Epithelial cell of umbilical artery (primary cell): ENCODE results near the gene POPDC2. TPM values are rescaled to one million over a fixed set of nuclear protein-coding genes. Genes with fewer than 3 reads are reported as not detected.

ENCODE experiments used
- total RNA-seq: library from RNA; depleted of rRNA; stranded (reverse); fragments of >200 nt; gene quantifications from 2 replicates; pipeline ENCODE4 v1.2.3, GENCODE V29; 2014

Gene POPDC2, protein sequence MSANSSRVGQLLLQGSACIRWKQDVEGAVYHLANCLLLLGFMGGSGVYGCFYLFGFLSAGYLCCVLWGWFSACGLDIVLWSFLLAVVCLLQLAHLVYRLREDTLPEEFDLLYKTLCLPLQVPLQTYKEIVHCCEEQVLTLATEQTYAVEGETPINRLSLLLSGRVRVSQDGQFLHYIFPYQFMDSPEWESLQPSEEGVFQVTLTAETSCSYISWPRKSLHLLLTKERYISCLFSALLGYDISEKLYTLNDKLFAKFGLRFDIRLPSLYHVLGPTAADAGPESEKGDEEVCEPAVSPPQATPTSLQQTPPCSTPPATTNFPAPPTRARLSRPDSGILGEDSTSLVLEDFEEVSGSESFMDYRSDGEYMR
- total RNA-seq: 0.65 TPM in 1 of 2 replicates, not detected in the other

DNA sequence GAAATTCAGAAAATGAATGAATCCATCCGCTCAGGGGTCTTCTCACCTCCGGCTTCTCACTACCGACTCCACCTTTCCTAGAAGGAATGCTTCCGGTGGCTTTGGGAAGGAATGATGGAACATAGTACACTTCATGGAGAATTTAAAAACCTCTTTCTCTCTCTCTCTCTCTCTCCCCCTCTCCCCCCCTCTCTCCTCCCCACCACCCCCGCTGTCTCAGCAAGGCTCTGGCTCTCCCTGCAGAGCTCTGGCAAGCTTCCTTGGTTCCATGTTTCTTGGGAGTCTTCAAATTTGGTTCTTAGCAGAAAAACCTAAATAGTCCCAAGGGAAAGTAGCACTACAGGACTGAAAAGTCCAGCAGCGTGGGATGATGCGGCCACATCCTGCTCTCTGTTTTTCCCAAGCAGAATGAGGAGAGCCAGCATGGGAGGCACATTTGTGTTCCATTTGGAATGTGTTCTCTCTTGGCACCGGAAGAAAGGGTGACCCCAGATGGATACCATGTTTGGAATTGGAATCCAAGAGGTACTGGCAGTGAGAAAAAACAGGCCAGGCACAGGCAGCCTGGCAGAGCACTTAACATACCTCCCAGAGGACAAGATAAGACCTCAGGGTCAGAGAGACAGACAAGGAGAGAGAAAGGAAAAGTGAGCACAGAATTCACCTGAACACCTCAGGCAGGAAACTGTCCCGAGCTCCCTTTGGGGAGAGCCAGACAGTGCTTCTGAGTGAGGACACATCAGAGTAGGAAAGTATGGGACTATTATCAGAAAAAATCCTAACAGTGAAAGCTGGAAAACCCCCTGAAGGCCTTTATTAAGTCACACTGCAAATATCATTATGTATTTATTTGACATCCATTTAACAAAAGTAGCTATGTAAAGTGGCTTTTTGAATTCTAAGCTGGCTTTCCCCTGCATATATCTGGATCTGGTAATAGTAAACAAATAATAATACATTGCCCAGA, at the start of gene POPDC2:
TSS of gene POPDC2 (minus strand) at position 116 of the 967 bp plus-strand sequence. CDS start 166 bp downstream, outside the sequence.

GRCh38 chr3:119702530-119703527, 42.4 kb upstream of the POPDC2 start, which contains the start of gene CFAP91:
Gene CFAP91, plus strand, starts transcription at chr3:119703022. Its CDS starts 77 bp downstream, at chr3:119703099.

DNA sequence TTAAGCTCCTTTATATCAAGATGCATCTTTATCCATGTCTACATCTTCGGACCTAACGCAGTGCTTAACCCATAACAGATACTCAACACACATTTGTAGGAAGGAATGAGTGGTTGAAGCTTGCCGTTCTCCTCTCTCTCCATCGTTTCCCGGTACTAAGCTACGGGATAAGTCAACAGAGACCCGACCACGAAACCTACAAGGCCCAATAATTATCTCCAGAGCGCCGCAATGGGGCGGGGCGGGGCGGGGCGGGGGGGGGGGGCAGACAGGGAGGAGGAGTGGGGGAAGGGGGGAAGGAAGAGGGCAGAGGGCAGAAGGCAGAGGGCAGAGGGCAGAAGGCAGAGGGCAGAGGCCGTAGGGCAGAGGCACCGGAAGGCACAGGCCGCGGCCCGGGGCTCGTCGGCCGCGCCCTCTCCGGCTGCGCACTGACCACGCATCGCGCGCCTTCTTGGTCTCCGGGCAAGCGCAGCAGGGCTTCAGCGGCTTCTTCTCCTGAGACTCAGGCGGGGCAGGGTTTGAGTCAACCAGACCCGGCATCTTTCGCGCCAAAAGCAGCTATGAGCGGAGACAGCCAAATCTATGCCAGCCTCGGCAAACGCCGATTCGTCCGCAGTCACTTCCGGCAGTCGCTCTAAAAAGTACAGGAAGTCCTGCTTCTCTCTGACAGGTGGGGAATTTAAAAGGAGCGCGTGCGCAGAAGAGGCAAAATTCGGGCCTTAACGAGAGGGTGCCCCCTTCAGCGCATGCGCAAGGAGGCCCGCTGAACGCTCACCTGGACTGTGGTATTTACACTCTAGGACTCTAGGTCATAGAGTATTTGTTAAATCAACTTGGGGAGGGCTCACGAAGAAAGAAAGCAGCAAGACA, 16.6 kb upstream of the POPDC2 start, which contains the start of gene COX17:
TSS of gene COX17 (minus strand) at position 636 of the 870 bp plus-strand sequence. CDS start at position 540, 96 bp downstream.

GRCh38 chr3:119597548-119598288, 62.7 kb downstream of the POPDC2 start, which contains the start of gene PLA1A:
Gene PLA1A, plus strand, starts transcription at chr3:119597885. Its CDS starts 29 bp downstream, at chr3:119597914.

Other genes starting within 250 kb of the POPDC2 start
- 26.6 and 59.7 TPM in 2 replicates for gene TMEM39A, start 197.0 kb downstream of the POPDC2 start, total RNA-seq
- 15.9 and 42.6 TPM in 2 replicates for gene POGLUT1, start 191.6 kb downstream of the POPDC2 start, total RNA-seq
- gene TIMMDC1, start 162.0 kb downstream of the POPDC2 start, total RNA-seq: 57.3 and 57.5 TPM in 2 replicates
- gene CD80, start 101.0 kb downstream of the POPDC2 start, total RNA-seq: not detected in 2 replicates
- 5.2 and 7.1 TPM in 2 replicates for gene ADPRH, start 81.1 kb downstream of the POPDC2 start, total RNA-seq
- gene PLA1A, start 62.7 kb downstream of the POPDC2 start, total RNA-seq: 0.65 and 1.1 TPM in 2 replicates
- gene COX17, start 16.8 kb upstream of the POPDC2 start, total RNA-seq: 6.7 and 20.1 TPM in 2 replicates
- 0.65 and 0.76 TPM in 2 replicates for gene CFAP91, start 42.4 kb upstream of the POPDC2 start, total RNA-seq
- 0.15 TPM in 1 of 2 replicates, not detected in the other for gene NR1I2, start 121.5 kb upstream of the POPDC2 start, total RNA-seq